ENCODE results near the gene MYCBP2.
"Not testable (repeated sequence)": the region's sequence is repeated elsewhere in the genome, so short reads cannot be mapped to it uniquely, and the experiment has no call there.

The MYCBP2 gene

GRCh38 chr13:77326905-77327604, at the start of gene MYCBP2:
MYCBP2 (minus strand) TSS chr13:77327094; CDS start chr13:77326775, 319 bp downstream.
- peak; percentile 54 to 97 (median 93) for DNase-seq

- no peak for DNase-seq
Measured at GRCh38 chr13:77375560-77376108, 48.7 kb upstream of the MYCBP2 start.

- DNase-seq, result peak in 2 of 56 donors; percentile 1 to 8
Measured at GRCh38 chr13:77374786-77375185, 47.9 kb upstream of the MYCBP2 start.

GRCh38 chr13:77374339-77374738, 47.4 kb upstream of the MYCBP2 start:
- no peak for DNase-seq

- DNase-seq, result no peak
Measured at GRCh38 chr13:77373502-77373901, 46.6 kb upstream of the MYCBP2 start.

GRCh38 chr13:77372275-77372674, 45.4 kb upstream of the MYCBP2 start:
- no peak for DNase-seq

GRCh38 chr13:77370888-77371287, 44.0 kb upstream of the MYCBP2 start:
- DNase-seq, result no peak

- no peak for DNase-seq
Measured at GRCh38 chr13:77362166-77362565, 35.3 kb upstream of the MYCBP2 start.

GRCh38 chr13:77360032-77360685, 33.3 kb upstream of the MYCBP2 start:
- no peak for DNase-seq

GRCh38 chr13:77359171-77359570, 32.3 kb upstream of the MYCBP2 start:
- DNase-seq, result no peak

GRCh38 chr13:77358001-77358400, 31.1 kb upstream of the MYCBP2 start:
- no peak for DNase-seq

- no peak for DNase-seq
Measured at GRCh38 chr13:77356155-77356554, 29.3 kb upstream of the MYCBP2 start.

GRCh38 chr13:77353995-77354394, 27.1 kb upstream of the MYCBP2 start:
- DNase-seq, result no peak

GRCh38 chr13:77351315-77351714, 24.4 kb upstream of the MYCBP2 start:
- peak in 7 of 56 donors; percentile 1 to 47 (median 14) for DNase-seq

- no peak for DNase-seq
Measured at GRCh38 chr13:77350811-77351210, 23.9 kb upstream of the MYCBP2 start.

- no peak for DNase-seq
Measured at GRCh38 chr13:77349365-77349764, 22.5 kb upstream of the MYCBP2 start.

- DNase-seq, result not testable (repeated sequence)
Measured at GRCh38 chr13:77347351-77347750, 20.5 kb upstream of the MYCBP2 start.

GRCh38 chr13:77345150-77345780, 18.4 kb upstream of the MYCBP2 start:
- no peak for DNase-seq

- DNase-seq, result no peak
Measured at GRCh38 chr13:77343841-77344240, 16.9 kb upstream of the MYCBP2 start.

GRCh38 chr13:77339408-77339807, 12.5 kb upstream of the MYCBP2 start:
- no peak for DNase-seq

- DNase-seq, result no peak
Measured at GRCh38 chr13:77338961-77339401, 12.1 kb upstream of the MYCBP2 start.

- DNase-seq, result no peak
Measured at GRCh38 chr13:77338329-77338728, 11.4 kb upstream of the MYCBP2 start.
